Measurements from ENCODE around the gene PPY. TPM values are rescaled to one million over a fixed set of nuclear protein-coding genes. Genes with fewer than 3 reads are reported as not detected.
"Not testable (repeated sequence)": the region's sequence is repeated elsewhere in the genome, so short reads cannot be mapped to it uniquely, and the experiment has no call there.

The PPY gene
- total RNA-seq, 8 experiments from 2014 or later: 0.54 to 3.5 (median 1.7) TPM; not detected in 5

GRCh38 chr17:43905985-43906852 lies 36.1 kb downstream of the PPY start:
- peak; percentile 18 to 83 (median 78) for ATAC-seq (replicated peaks in 6 of 8)
- peaks cover 21 to 28% of the 10 kb centered on the region in 2 donors for H3K4me1 ChIP-seq (replicated peaks in 1 of 2)
- peak overlapping the region; percentile 58 to 87 (median 80) for H3K4me3 ChIP-seq
- 0% methylated on average over 3 to 5 of the region's 37 CpGs; no CpG with 5 or more reads in 5 of the 10 experiments for WGBS, 10 experiments
- in situ Hi-C loops (cut with MboI; ENCODE audit: low pct_unique_long_range_greater_than_20kb in 2 of 9, low sequenced_read_pairs in 9 of 9, unreplicated experiment in 9 of 9): no loop called here
- H3K27ac ChIP-seq: peak overlapping the region; percentile 81 to 91

- Histone ChIP-seq H3K4me1 (replicated peaks in 1 of 2) (peaks cover 26 to 33% of the 10 kb centered on the region in 2 donors), H3K4me3 (peak overlapping the region; percentile 58 to 87 (median 80)), H3K27ac (peak overlapping the region; percentile 81 to 91)
- WGBS, 10 experiments: 0% methylated on average over 2 of the region's 3 CpGs; no CpG with 5 or more reads in 9 of the 10 experiments
- in situ Hi-C loops (cut with MboI; ENCODE audit: low pct_unique_long_range_greater_than_20kb in 2 of 9, low sequenced_read_pairs in 9 of 9, unreplicated experiment in 9 of 9): no loop called here
- ATAC-seq (replicated peaks in 6 of 8): no peak
Measured at GRCh38 chr17:43905400-43905984, 36.8 kb downstream of the PPY start.

GRCh38 chr17:43901861-43902589 lies 40.3 kb downstream of the PPY start:
- Histone ChIP-seq H3K4me3 (no peak overlapping the region), H3K27ac (no peak overlapping the region), H3K4me1 (replicated peaks in 1 of 2) (peaks cover 28 to 32% of the 10 kb centered on the region in 2 donors)
- in situ Hi-C loops (cut with MboI; ENCODE audit: low pct_unique_long_range_greater_than_20kb in 2 of 9, low sequenced_read_pairs in 9 of 9, unreplicated experiment in 9 of 9): no loop called here
- 33 to 40% (median 40%) methylated on average over 1 to 3 of the region's 7 CpGs; no CpG with 5 or more reads in 7 of the 10 experiments for WGBS, 10 experiments
- ATAC-seq (replicated peaks in 6 of 8): no peak

- peak overlapping the region; percentile 37 to 46 (median 40) for H3K4me3 ChIP-seq
- peaks cover 28 to 32% of the 10 kb centered on the region in 2 donors for H3K4me1 ChIP-seq (replicated peaks in 1 of 2)
- 0 to 100% (median 39%) methylated on average over 1 to 5 of the region's 13 CpGs; no CpG with 5 or more reads in 4 of the 10 experiments for WGBS, 10 experiments
- in situ Hi-C loops (cut with MboI; ENCODE audit: low pct_unique_long_range_greater_than_20kb in 2 of 9, low sequenced_read_pairs in 9 of 9, unreplicated experiment in 9 of 9): no loop called here
- ATAC-seq (replicated peaks in 6 of 8): peak in 6 of 8 experiments; percentile 4 to 25 (median 22)
- H3K27ac ChIP-seq: no peak overlapping the region
Measured at GRCh38 chr17:43900858-43901754, 41.2 kb downstream of the PPY start.

GRCh38 chr17:43900183-43900857 lies 42.0 kb downstream of the PPY start:
- ATAC-seq (replicated peaks in 6 of 8): peak; percentile 98 to 100 (median 98)
- Histone ChIP-seq H3K27ac (no peak overlapping the region), H3K4me3 (peak overlapping the region; percentile 37 to 46 (median 40)), H3K4me1 (replicated peaks in 1 of 2) (peaks cover 22 to 27% of the 10 kb centered on the region in 2 donors)
- in situ Hi-C loops (cut with MboI; ENCODE audit: low pct_unique_long_range_greater_than_20kb in 2 of 9, low sequenced_read_pairs in 9 of 9, unreplicated experiment in 9 of 9): no loop called here
- 3 to 5% (median 4%) methylated on average over 4 to 6 of the region's 31 CpGs; no CpG with 5 or more reads in 7 of the 10 experiments for WGBS, 10 experiments

GRCh38 chr17:43898446-43898845 lies 43.8 kb downstream of the PPY start:
- Histone ChIP-seq H3K4me3 (no peak overlapping the region), H3K27ac (no peak overlapping the region), H3K4me1 (replicated peaks in 1 of 2) (peaks cover 19 to 24% of the 10 kb centered on the region in 2 donors)
- in situ Hi-C loops (cut with MboI; ENCODE audit: low pct_unique_long_range_greater_than_20kb in 2 of 9, low sequenced_read_pairs in 9 of 9, unreplicated experiment in 9 of 9): no loop called here
- no peak for ATAC-seq (replicated peaks in 6 of 8)
- no CpG with 5 or more reads among the region's 1 CpG for WGBS, 10 experiments

- Histone ChIP-seq H3K4me3 (no peak overlapping the region), H3K4me1 (replicated peaks in 1 of 2) (peaks cover 19 to 24% of the 10 kb centered on the region in 2 donors), H3K27ac (no peak overlapping the region)
- in situ Hi-C loops (cut with MboI; ENCODE audit: low pct_unique_long_range_greater_than_20kb in 2 of 9, low sequenced_read_pairs in 9 of 9, unreplicated experiment in 9 of 9): no loop called here
- 40 to 100% (median 92%) methylated on average over 1 to 2 of the region's 3 CpGs; no CpG with 5 or more reads in 5 of the 10 experiments for WGBS, 10 experiments
- ATAC-seq (replicated peaks in 6 of 8): no peak
Measured at GRCh38 chr17:43897831-43898230, 44.4 kb downstream of the PPY start.

- in situ Hi-C loops (cut with MboI; ENCODE audit: low pct_unique_long_range_greater_than_20kb in 2 of 9, low sequenced_read_pairs in 9 of 9, unreplicated experiment in 9 of 9); ATAC-seq (replicated peaks in 6 of 8); H3K4me1 ChIP-seq (replicated peaks in 1 of 2); H3K4me3 ChIP-seq; H3K27ac ChIP-seq: not testable (repeated sequence)
- WGBS, 10 experiments: 53 to 100% methylated on average over 1 to 3 of the region's 4 CpGs; no CpG with 5 or more reads in 8 of the 10 experiments
Measured at GRCh38 chr17:43894494-43894893, 47.8 kb downstream of the PPY start.

GRCh38 chr17:43892647-43892952 lies 49.7 kb downstream of the PPY start:
- no peak overlapping the region for H3K4me3 ChIP-seq
- peaks cover 0 to 6% of the 10 kb centered on the region in 2 donors for H3K4me1 ChIP-seq (replicated peaks in 1 of 2)
- no peak overlapping the region for H3K27ac ChIP-seq
- WGBS, 10 experiments: 0 to 39% (median 27%) methylated on average over 1 to 4 of the region's 4 CpGs; no CpG with 5 or more reads in 2 of the 10 experiments
- in situ Hi-C loops (cut with MboI; ENCODE audit: low pct_unique_long_range_greater_than_20kb in 2 of 9, low sequenced_read_pairs in 9 of 9, unreplicated experiment in 9 of 9): no loop called here
- ATAC-seq (replicated peaks in 6 of 8): no peak

- in situ Hi-C loops (cut with MboI; ENCODE audit: low pct_unique_long_range_greater_than_20kb in 2 of 9, low sequenced_read_pairs in 9 of 9, unreplicated experiment in 9 of 9): no loop called here
- WGBS, 10 experiments: 20 to 100% (median 80%) methylated on average over 2 to 4 of the region's 5 CpGs; no CpG with 5 or more reads in 3 of the 10 experiments
- Histone ChIP-seq H3K4me1 (replicated peaks in 1 of 2) (peaks cover 0 to 6% of the 10 kb centered on the region in 2 donors), H3K4me3 (no peak overlapping the region), H3K27ac (no peak overlapping the region)
- ATAC-seq (replicated peaks in 6 of 8): peak in 3 of 8 experiments; percentile 46 to 95 (median 90)
Measured at GRCh38 chr17:43891851-43892646, 50.2 kb downstream of the PPY start.
